ENCODE measurements around the gene RBM33. TPM values are rescaled to one million over a fixed set of nuclear protein-coding genes. Genes with fewer than 3 reads are reported as not detected.

The RBM33 gene
- polyA plus RNA-seq, 3 donors, result 15.0 to 27.7 (median 22.2) TPM

- Mint-ChIP-seq H3K27ac (peak overlapping the region in 2 of 7 donors; percentile 18 to 47), H3K36me3 (peaks cover 42 to 62% of the 10 kb centered on the region in 2 donors), H3K4me3 (no peak overlapping the region), H3K9me3 (no peaks in the 10 kb centered on the region), H3K27me3 (ENCODE audit: low read depth in 3 of 3) (no peaks in the 10 kb centered on the region), H3K4me1 (peaks cover 22% of the 10 kb centered on the region)
- no peak for TF ChIP-seq CTCF (IDR thresholded peaks at IDR 0.05)
- no CpG with 5 or more reads among the region's 2 CpGs for WGBS (ENCODE audit: insufficient coverage)
- Histone ChIP-seq H3K79me2 (ENCODE audit: insufficient read depth, low read length) (peaks cover 72% of the 10 kb centered on the region), H3K27ac (ENCODE audit: low read depth in 1 of 2, low read length in 2 of 2) (peak overlapping the region in 1 of 2 donors; percentile 72), H3K4me3 (replicated peaks in 1 of 3; ENCODE audit: low read depth in 2 of 3, low read length in 3 of 3) (no peak overlapping the region), H3K9ac (ENCODE audit: insufficient read depth, low read length, poor library complexity, severe bottlenecking) (no peak overlapping the region), H3K9me3 (replicated peaks in 1 of 2; ENCODE audit: control insufficient read depth in 1 of 2, insufficient read depth in 1 of 2, low read length in 2 of 2) (no peaks in the 10 kb centered on the region), H3K4me1 (ENCODE audit: control insufficient read depth in 1 of 2, insufficient read depth in 2 of 2, low read length in 2 of 2) (peaks cover 10 to 15% of the 10 kb centered on the region in 2 donors), H2AFZ (ENCODE audit: insufficient read depth, low read depth, low read length, poor library complexity, severe bottlenecking) (no peak overlapping the region), H3K4me2 (replicated peaks; ENCODE audit: extremely low read depth, low read length, poor library complexity, severe bottlenecking) (no peak overlapping the region), H4K20me1 (ENCODE audit: insufficient read depth, low read length) (peaks cover 89% of the 10 kb centered on the region), H3K27me3 (ENCODE audit: control insufficient read depth in 2 of 2, insufficient read depth in 2 of 2, low read length in 2 of 2) (no peaks in the 10 kb centered on the region), H3K36me3 (replicated peaks in 1 of 2; ENCODE audit: control insufficient read depth in 1 of 2, insufficient read depth in 2 of 2, low read length in 2 of 2) (peaks cover 37 to 86% of the 10 kb centered on the region in 2 donors)
- no peak for DNase-seq
- intact Hi-C loops (cut with micrococcal nuclease), result no loop called here
Measured at GRCh38 chr7:155722118-155722517, 77.7 kb downstream of the RBM33 start.

- H3K27ac ChIP-seq (ENCODE audit: low read depth in 1 of 2, low read length in 2 of 2), result no peak overlapping the region
- DNase-seq, result no peak
- H4K20me1 ChIP-seq (ENCODE audit: insufficient read depth, low read length), result peaks cover 89% of the 10 kb centered on the region
- intact Hi-C loops (cut with micrococcal nuclease), result no loop called here
- H3K79me2 ChIP-seq (ENCODE audit: insufficient read depth, low read length), result peaks cover 75% of the 10 kb centered on the region
- WGBS (ENCODE audit: insufficient coverage), result no CpG with 5 or more reads among the region's 4 CpGs
- Mint-ChIP-seq H3K4me1 (peaks cover 22% of the 10 kb centered on the region), H3K36me3 (peaks cover 42 to 63% of the 10 kb centered on the region in 2 donors), H3K27me3 (ENCODE audit: low read depth in 3 of 3) (no peaks in the 10 kb centered on the region), H3K9me3 (no peaks in the 10 kb centered on the region), H3K4me3 (no peak overlapping the region), H3K27ac (no peak overlapping the region)
- H3K4me2 ChIP-seq (replicated peaks; ENCODE audit: extremely low read depth, low read length, poor library complexity, severe bottlenecking), result no peak overlapping the region
- no peaks in the 10 kb centered on the region for H3K27me3 ChIP-seq (ENCODE audit: control insufficient read depth in 2 of 2, insufficient read depth in 2 of 2, low read length in 2 of 2)
- H2AFZ ChIP-seq (ENCODE audit: insufficient read depth, low read depth, low read length, poor library complexity, severe bottlenecking), result no peak overlapping the region
- peaks cover 10 to 15% of the 10 kb centered on the region in 2 donors for H3K4me1 ChIP-seq (ENCODE audit: control insufficient read depth in 1 of 2, insufficient read depth in 2 of 2, low read length in 2 of 2)
- no peak overlapping the region for H3K9ac ChIP-seq (ENCODE audit: insufficient read depth, low read length, poor library complexity, severe bottlenecking)
- H3K4me3 ChIP-seq (replicated peaks in 1 of 3; ENCODE audit: low read depth in 2 of 3, low read length in 3 of 3), result no peak overlapping the region
- no peak for TF ChIP-seq CTCF (IDR thresholded peaks at IDR 0.05)
- H3K9me3 ChIP-seq (replicated peaks in 1 of 2; ENCODE audit: control insufficient read depth in 1 of 2, insufficient read depth in 1 of 2, low read length in 2 of 2), result no peaks in the 10 kb centered on the region
- H3K36me3 ChIP-seq (replicated peaks in 1 of 2; ENCODE audit: control insufficient read depth in 1 of 2, insufficient read depth in 2 of 2, low read length in 2 of 2), result peaks cover 38 to 86% of the 10 kb centered on the region in 2 donors
Measured at GRCh38 chr7:155722936-155723335, 78.5 kb downstream of the RBM33 start.
